IgD-negative memory B cell (primary cell): ENCODE data around the gene VWA2. TPM values are rescaled to one million over a fixed set of nuclear protein-coding genes. Genes with fewer than 3 reads are reported as not detected.
A peak's percentile ranks its signal among the peaks of the same experiment; 100 is the strongest.

Source experiments
- H3K27ac Mint-ChIP-seq, 3 donors: one replicate each; pipeline ENCODE4 v1.8.0; 2020 to 2022; ENCODE audit warnings: mild to moderate bottlenecking in 3 of 3, mixed read lengths in 3 of 3, moderate library complexity in 1 of 3
- H3K27me3 Mint-ChIP-seq: one replicate; pipeline ENCODE4 v1.8.0; 2021; ENCODE audit warnings: mixed read lengths
- H3K36me3 Mint-ChIP-seq: one replicate; pipeline ENCODE4 v1.8.0; 2020; ENCODE audit warnings: mild to moderate bottlenecking, mixed read lengths
- H3K4me1 Mint-ChIP-seq, 3 donors: one replicate each; pipeline ENCODE4 v1.8.0; 2020 to 2022; ENCODE audit warnings: mixed read lengths in 3 of 3, mild to moderate bottlenecking in 1 of 3
- H3K4me3 Mint-ChIP-seq, 4 donors: one replicate each; pipeline ENCODE4 v1.8.0; 2020 to 2022; ENCODE audit warnings: mild to moderate bottlenecking in 4 of 4, mixed read lengths in 4 of 4, moderate library complexity in 3 of 4
- H3K9me3 Mint-ChIP-seq, 3 donors: one replicate each; pipeline ENCODE4 v1.8.0; 2020 to 2021; ENCODE audit warnings: mixed read lengths in 3 of 3, mild to moderate bottlenecking in 1 of 3
- polyA plus RNA-seq: library from polyadenylated mRNA; unstranded; fragments of 300-500 nt; fragmentation: Illumina TruSeq; gene quantifications from one replicate; pipeline ENCODE4 v1.2.3, GENCODE V29; 2021

Gene VWA2
- polyA plus RNA-seq, 1 donor from 2014 or later, result not detected

DNA sequence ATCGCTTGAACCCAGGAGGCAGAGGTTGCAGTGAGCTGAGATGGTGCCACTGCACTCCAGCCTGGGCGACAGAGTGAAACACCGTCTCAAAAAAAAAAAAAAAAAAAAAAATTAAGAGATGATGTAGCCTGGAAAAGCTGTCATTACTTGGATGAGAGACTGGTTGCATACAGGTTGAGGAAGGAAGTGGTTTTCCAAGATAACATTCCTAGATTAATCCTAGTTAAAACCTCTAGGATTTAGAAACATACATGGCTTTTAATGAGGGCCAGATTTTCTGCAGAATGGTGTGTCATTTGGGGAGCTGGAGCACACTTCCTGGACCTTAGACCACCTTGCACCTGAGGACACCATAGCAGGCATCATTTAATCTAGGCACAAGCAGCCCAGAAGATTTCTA lies 17.8 kb downstream of the VWA2 start:
- peaks cover 0 to 8% (median 2%) of the 10 kb centered on the region in 3 donors for H3K4me1 Mint-ChIP-seq
- no peak overlapping the region for H3K27ac Mint-ChIP-seq
- peaks cover 3% of the 10 kb centered on the region for H3K27me3 Mint-ChIP-seq
- H3K36me3 Mint-ChIP-seq, result no peaks in the 10 kb centered on the region
- H3K9me3 Mint-ChIP-seq, result no peaks in the 10 kb centered on the region
- no peak overlapping the region for H3K4me3 Mint-ChIP-seq

DNA sequence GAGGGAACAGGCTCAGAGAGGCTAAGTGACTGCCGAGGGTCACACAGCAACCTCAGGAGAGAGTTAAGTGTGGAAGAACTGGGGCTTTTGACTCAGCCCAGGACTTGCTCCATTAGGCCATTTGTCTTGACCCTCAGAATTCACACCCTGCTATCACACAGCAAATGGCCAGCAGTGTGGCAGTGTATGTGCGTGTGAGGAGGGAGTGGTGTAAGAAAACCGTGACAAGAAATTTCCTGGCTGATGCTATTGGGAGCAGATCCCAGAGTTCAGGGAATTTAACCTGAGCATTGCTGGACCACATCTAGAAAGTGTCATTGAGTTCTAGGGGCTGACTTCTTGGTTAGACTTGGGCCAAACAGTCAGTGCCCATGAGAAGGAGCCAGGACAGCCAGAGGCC lies 18.4 kb downstream of the VWA2 start:
- Mint-ChIP-seq H3K27ac (peak overlapping the region in 1 of 3 donors; percentile 9), H3K4me1 (peaks cover 0 to 8% (median 2%) of the 10 kb centered on the region in 3 donors), H3K9me3 (no peaks in the 10 kb centered on the region), H3K27me3 (peaks cover 3% of the 10 kb centered on the region), H3K4me3 (no peak overlapping the region), H3K36me3 (no peaks in the 10 kb centered on the region)

DNA sequence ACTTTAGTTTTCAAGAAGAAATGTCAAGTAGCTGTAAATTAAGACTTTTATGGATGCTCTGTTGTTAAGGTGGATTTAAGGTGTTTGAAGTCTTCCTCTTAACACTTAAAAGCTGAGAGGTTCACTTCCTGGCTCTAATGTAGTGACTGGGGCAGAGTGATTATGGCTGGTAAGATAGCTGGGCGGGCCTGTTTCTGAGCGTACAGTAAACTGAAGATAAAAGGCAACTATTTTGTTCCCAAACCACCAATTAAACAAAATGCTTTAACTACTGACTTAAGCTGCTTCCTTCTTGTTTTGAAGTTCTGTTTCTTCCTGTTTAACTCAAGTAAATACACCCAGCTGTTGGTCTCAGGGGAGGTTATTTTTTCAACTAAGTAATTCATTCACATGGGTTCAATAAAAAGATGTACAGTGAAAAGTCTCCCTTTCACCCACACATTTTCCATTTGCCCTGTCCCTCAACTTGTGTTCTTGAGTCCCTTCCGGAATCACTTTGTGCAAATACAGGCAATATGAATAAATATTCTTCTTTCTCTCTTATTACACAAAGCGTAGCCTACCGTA lies 19.3 kb downstream of the VWA2 start:
- H3K27me3 Mint-ChIP-seq, result peaks cover 3% of the 10 kb centered on the region
- peaks cover 0 to 8% (median 2%) of the 10 kb centered on the region in 3 donors for H3K4me1 Mint-ChIP-seq
- H3K27ac Mint-ChIP-seq, result no peak overlapping the region
- H3K4me3 Mint-ChIP-seq, result no peak overlapping the region
- H3K36me3 Mint-ChIP-seq, result no peaks in the 10 kb centered on the region
- no peaks in the 10 kb centered on the region for H3K9me3 Mint-ChIP-seq

DNA sequence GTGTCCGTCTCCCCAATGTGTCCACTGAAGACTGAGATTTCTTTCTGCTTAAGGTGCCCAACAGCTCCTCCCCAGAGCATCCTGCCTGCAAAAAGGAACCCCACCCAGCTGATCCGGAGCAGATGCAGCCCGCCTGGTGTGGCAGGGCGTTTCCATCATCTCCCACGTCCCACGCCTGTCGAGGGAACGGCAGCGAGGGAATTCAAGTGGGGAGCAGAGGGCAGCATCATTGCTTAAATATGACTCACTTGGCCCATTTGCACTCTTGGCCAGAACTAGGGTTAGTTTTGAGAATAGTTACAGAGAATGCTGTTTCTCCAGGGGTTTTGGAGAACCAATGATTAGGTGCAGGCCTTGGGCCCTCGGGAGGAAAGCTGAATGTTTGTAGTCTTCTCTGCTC lies 20.8 kb downstream of the VWA2 start:
- Mint-ChIP-seq H3K27me3 (peaks cover 1% of the 10 kb centered on the region), H3K4me1 (peaks cover 0 to 7% (median 2%) of the 10 kb centered on the region in 3 donors), H3K27ac (no peak overlapping the region), H3K4me3 (no peak overlapping the region), H3K36me3 (no peaks in the 10 kb centered on the region), H3K9me3 (peaks cover 0 to 2% (median 0%) of the 10 kb centered on the region in 3 donors)

DNA sequence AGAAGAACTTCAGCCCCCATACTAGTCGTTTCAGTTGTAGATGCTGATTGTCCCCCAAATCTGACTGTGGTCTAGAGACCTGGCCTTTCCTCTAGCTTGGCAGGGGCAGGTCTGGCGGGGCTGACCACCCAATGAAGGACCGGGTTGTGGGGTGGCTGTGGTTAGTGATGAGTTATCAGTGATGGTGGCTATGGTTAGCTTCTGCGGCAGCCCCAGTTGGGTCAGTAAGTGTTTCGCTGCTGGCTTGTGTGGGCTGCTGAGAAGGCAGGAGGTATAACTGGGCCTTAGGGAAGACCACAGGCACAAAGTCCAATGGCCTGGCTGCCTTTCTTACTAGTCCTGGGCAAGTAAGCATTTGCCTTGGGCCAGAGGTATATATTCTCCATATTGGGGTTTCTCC lies 21.3 kb downstream of the VWA2 start:
- Mint-ChIP-seq H3K4me3 (no peak overlapping the region), H3K36me3 (no peaks in the 10 kb centered on the region), H3K27me3 (peaks cover 4% of the 10 kb centered on the region), H3K27ac (no peak overlapping the region), H3K4me1 (peaks cover 0 to 7% (median 2%) of the 10 kb centered on the region in 3 donors), H3K9me3 (peaks cover 0 to 2% (median 0%) of the 10 kb centered on the region in 3 donors)

DNA sequence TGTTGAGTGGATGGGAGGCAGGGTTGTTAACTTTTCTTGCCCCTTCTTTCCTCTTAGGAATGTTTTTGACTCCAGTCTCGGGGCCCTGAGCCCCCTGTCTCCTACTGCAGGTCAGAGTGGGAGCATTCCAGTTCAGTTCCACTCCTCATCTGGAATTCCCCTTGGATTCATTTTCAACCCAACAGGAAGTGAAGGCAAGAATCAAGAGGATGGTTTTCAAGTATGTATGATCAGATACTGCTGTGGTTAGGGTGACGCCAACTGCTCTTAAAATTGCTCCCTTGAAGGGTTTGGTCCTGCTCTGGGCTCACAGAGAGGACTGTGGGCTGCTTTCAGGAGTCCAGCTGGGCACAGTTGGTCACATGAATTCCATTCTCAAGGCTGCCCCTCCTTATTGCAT lies 22.0 kb downstream of the VWA2 start:
- no peak overlapping the region for H3K27ac Mint-ChIP-seq
- no peak overlapping the region for H3K4me3 Mint-ChIP-seq
- H3K36me3 Mint-ChIP-seq, result no peaks in the 10 kb centered on the region
- peaks cover 0 to 7% (median 2%) of the 10 kb centered on the region in 3 donors for H3K4me1 Mint-ChIP-seq
- peaks cover 4% of the 10 kb centered on the region for H3K27me3 Mint-ChIP-seq
- peaks cover 0 to 2% (median 0%) of the 10 kb centered on the region in 3 donors for H3K9me3 Mint-ChIP-seq

DNA sequence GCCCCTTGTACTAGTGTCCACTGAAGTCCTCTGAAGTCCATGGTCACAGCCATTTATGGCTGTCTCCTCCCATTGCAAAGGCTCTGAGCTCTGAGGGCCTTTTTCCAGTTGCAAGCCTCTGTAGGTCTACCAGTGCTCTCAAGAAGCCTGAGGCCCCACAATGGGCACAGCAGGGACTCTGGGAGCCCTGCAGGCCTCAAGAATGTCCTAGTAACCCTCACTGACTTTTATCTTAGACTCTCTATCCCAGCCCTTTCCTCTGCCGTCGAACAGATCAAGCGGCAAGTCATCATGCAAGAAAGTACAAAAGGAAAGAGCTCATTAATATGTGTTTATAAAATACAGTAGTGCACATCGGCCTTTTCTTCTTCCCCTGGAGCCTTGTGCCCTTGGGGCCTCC lies 23.4 kb downstream of the VWA2 start:
- peaks cover 4% of the 10 kb centered on the region for H3K27me3 Mint-ChIP-seq
- no peak overlapping the region for H3K27ac Mint-ChIP-seq
- no peaks in the 10 kb centered on the region for H3K36me3 Mint-ChIP-seq
- no peak overlapping the region for H3K4me3 Mint-ChIP-seq
- H3K4me1 Mint-ChIP-seq, result peaks cover 0 to 7% (median 2%) of the 10 kb centered on the region in 3 donors
- H3K9me3 Mint-ChIP-seq, result peaks cover 0 to 2% (median 0%) of the 10 kb centered on the region in 3 donors

DNA sequence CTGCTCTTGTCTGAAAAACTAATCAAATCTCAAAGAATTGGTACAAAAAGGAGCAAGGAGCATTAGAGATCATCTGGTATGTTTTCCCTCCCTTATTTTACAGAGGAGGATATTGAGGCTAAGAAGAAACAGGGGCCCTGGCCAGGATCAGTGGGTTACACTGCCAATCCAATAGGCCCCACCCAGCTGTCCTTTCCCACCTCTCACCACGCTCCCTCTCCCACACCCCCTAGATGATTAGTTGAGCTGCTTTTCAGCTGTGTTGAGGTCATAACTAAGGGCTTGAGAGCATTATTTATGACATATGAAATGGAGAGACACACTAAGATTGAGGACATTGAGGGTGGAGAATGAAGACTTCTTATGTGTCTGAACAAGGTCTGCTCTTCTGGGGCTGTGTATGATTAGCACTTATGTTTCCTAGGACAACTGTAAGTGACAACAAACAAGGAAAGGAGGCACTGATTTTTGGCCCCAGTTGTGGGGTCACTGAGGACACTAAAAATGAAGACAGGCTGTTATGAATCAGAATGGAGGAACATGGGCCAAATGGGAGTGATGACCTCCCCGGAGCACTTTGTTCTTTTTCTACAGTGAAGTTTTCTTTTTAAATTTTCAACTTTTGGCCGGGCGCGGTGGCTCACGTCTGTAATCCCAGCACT lies 26.5 kb downstream of the VWA2 start:
- H3K27me3 Mint-ChIP-seq, result peaks cover 8% of the 10 kb centered on the region
- H3K9me3 Mint-ChIP-seq, result peaks cover 0 to 2% (median 0%) of the 10 kb centered on the region in 3 donors
- no peaks in the 10 kb centered on the region for H3K36me3 Mint-ChIP-seq
- H3K27ac Mint-ChIP-seq, result no peak overlapping the region
- no peaks in the 10 kb centered on the region for H3K4me1 Mint-ChIP-seq
- H3K4me3 Mint-ChIP-seq, result no peak overlapping the region

DNA sequence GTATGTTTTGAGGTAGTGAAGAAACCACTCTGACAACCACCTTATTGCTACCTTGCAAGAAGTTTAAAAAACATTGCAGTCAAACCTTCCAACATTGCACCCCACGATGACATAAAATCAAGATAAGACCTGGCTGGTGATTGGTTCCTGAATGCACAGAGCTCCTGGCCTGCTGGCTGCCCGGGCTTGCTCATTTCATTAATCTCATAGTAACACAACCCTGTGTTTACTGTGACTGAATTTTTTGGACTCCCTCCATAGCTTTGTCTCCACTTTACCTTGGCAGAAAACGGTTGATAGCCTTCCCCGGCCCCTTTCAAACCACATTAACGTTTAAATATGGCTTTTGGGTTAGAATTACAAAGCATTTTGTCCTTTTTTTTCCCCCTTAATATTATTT lies 27.5 kb downstream of the VWA2 start:
- no peaks in the 10 kb centered on the region for H3K4me1 Mint-ChIP-seq
- H3K36me3 Mint-ChIP-seq, result no peaks in the 10 kb centered on the region

DNA sequence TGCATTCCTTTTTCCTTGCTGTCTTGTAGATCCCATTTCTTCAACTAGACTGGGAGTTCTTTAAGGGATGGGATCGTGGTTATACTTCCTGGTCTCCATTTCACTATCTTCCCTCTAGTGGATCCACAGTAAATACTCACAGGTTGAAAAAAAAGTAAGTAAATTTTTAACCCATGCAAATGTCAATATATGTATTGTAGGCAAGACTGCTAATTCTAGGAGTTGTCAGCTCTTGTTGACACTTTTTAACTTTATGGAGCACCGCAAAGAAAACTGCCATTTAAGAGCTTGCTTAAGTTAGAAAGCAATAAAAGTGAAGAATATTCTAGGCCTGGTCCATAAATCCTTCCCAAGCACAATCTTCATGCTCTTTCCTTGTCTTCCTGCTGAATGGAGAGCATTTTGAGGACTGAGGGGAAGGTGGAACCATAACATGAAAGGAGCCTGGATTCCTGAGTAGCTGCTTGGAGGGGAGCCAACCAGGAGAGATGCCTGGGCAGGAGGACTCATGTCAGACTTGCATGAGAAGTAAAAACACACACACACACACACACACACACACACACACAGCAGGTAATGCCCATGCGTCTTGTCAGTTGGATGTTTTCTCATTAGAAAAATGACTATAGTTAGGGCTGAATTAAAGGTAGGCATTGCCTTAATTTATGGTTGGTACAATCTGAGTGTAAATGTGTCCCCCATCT lies 32.2 kb downstream of the VWA2 start:
- Mint-ChIP-seq H3K27ac (no peak overlapping the region), H3K36me3 (no peaks in the 10 kb centered on the region), H3K4me1 (no peaks in the 10 kb centered on the region), H3K4me3 (no peak overlapping the region), H3K9me3 (no peaks in the 10 kb centered on the region), H3K27me3 (peaks cover 10% of the 10 kb centered on the region)

More for the DNA sequence above, 27.5 kb downstream of the VWA2 start:
- H3K27ac Mint-ChIP-seq, result peak overlapping the region in 1 of 3 donors; percentile 7
- peaks cover 0 to 2% (median 0%) of the 10 kb centered on the region in 3 donors for H3K9me3 Mint-ChIP-seq
- H3K27me3 Mint-ChIP-seq, result peaks cover 10% of the 10 kb centered on the region
- H3K4me3 Mint-ChIP-seq, result no peak overlapping the region

DNA sequence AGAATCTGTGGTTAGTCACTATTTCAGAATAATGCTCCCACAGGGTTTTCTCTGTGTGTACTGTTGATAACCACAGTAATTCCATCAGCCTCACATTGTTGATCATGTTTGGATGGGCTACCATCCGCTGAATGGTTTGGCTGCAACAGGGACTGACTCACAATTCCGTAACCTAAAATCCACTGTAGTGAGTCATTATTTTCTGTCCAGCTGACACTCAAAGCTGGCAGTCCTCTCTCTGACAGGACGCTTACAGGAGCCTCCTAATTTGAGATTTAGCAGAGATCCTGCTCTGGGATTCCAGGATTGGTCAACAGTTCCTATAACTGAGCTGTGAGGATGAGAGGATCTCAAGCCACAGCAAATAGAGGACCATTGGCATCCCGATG lies 32.7 kb downstream of the VWA2 start:
- Mint-ChIP-seq H3K4me3 (no peak overlapping the region), H3K4me1 (no peaks in the 10 kb centered on the region), H3K9me3 (no peaks in the 10 kb centered on the region)

DNA sequence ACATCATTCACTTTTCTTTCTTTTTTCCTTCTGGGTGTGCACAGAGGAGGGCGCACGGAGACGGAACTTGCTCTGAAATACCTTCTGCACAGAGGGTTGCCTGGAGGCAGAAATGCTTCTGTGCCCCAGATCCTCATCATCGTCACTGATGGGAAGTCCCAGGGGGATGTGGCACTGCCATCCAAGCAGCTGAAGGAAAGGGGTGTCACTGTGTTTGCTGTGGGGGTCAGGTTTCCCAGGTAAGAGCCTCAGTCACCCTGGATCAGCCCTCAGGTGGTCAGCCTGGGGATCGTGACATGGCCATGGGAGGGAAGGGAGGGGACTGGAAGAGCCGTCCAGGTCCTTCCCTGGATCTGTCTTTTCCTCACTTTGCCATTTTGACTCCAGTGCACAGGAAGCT lies 33.6 kb downstream of the VWA2 start:
- Mint-ChIP-seq H3K27me3 (peaks cover 11% of the 10 kb centered on the region), H3K4me1 (peaks cover 0 to 2% (median 0%) of the 10 kb centered on the region in 3 donors), H3K27ac (no peak overlapping the region), H3K9me3 (no peaks in the 10 kb centered on the region), H3K4me3 (no peak overlapping the region), H3K36me3 (no peaks in the 10 kb centered on the region)

More for the DNA sequence above, 32.7 kb downstream of the VWA2 start:
- Mint-ChIP-seq H3K27ac (no peak overlapping the region), H3K36me3 (no peaks in the 10 kb centered on the region), H3K27me3 (peaks cover 10% of the 10 kb centered on the region)

DNA sequence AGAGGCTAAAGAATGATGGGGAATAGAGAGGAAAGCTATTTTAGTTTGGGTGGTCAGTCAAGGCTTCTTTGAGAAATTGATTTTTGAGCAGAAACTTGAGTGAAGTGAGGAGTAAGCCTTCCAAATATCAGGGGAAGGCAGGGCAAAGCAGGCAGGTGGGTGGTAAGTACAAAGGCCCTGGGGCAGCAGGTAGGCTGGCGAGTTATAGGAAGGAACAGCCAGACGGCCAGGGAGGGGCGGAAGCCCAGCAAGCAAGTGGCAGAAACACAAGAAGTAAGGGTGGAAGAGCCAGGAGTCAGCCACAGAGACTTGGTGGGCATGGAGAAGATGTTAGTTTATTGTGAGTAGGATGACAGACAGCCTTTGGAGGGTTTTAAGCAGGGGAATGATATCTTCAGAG lies 34.9 kb downstream of the VWA2 start:
- H3K27me3 Mint-ChIP-seq, result peaks cover 15% of the 10 kb centered on the region
- H3K4me1 Mint-ChIP-seq, result peaks cover 0 to 2% (median 0%) of the 10 kb centered on the region in 3 donors
- H3K36me3 Mint-ChIP-seq, result peaks cover 2% of the 10 kb centered on the region
- no peaks in the 10 kb centered on the region for H3K9me3 Mint-ChIP-seq
- no peak overlapping the region for H3K4me3 Mint-ChIP-seq
- H3K27ac Mint-ChIP-seq, result no peak overlapping the region

DNA sequence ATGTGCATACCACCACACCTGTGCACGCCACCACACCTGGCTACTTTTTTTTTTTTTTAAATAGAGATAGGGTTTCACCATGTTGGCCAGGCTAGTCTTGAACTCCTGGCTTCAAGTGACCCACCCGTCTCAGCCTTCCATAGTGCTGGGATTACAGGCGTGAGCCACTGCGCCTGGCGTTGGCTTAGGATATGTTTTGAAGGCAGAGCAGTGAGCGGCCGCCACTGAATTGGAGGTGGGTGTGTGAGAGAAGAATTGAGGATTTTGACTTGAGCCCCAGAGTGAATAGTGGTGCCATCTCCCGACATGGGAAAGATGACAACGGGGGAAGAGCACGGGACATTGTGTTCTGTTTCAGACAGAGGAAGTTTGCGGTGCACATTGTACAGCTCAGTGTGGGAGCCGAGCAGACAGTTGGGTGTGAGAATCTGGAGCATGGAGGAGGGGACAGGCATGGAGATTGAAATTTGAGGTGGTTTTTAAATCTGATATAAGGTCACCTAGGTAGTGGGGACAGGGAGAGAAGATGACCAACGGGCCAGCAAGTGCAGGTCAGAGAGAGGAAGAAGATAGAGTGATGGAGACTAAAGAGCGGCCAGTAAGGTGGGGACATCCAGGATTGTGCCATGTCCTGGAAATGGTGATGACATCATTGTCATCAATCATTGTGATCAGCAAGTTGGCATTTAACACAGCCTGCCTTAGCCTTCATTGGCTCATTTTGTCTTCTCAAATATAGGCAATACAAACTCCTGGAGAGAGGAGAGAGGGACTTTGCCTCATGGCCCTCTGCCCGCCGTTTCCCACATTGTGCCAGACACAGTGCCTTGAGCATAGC lies 35.8 kb downstream of the VWA2 start:
- H3K36me3 Mint-ChIP-seq, result peaks cover 2% of the 10 kb centered on the region
- H3K27me3 Mint-ChIP-seq, result peaks cover 14% of the 10 kb centered on the region
- no peak overlapping the region for H3K27ac Mint-ChIP-seq
- H3K4me1 Mint-ChIP-seq, result peaks cover 0 to 2% (median 0%) of the 10 kb centered on the region in 3 donors
- H3K4me3 Mint-ChIP-seq, result no peak overlapping the region
- H3K9me3 Mint-ChIP-seq, result no peaks in the 10 kb centered on the region

DNA sequence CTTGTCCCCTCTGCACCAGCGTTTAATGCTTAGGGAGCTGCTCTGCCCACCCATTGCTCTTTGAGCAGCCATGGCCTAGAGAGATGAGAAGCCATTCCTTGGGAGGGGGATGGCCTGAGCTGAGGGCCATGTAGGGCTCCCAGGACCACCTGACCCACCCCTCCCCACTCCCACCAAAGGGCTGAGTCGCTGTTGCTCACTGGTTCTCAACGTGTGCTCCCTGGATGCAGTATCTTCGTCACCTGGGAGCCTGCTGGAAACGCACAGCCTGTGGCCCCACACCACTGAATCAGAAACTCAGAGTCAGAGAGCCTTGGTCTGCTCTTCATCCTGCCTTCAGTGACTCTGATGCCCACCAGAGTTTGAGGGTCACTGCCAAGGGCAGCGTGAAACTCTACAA lies 37.0 kb downstream of the VWA2 start:
- no peaks in the 10 kb centered on the region for H3K9me3 Mint-ChIP-seq
- peaks cover 2% of the 10 kb centered on the region for H3K36me3 Mint-ChIP-seq
- no peak overlapping the region for H3K27ac Mint-ChIP-seq
- H3K4me1 Mint-ChIP-seq, result peaks cover 0 to 2% (median 0%) of the 10 kb centered on the region in 3 donors
- H3K4me3 Mint-ChIP-seq, result no peak overlapping the region
- peaks cover 11% of the 10 kb centered on the region for H3K27me3 Mint-ChIP-seq
